Subcutaneous adipose tissue (tissue), 4 donors: ENCODE data around the gene VPS50. TPM values are rescaled to one million over a fixed set of nuclear protein-coding genes. Genes with fewer than 3 reads are reported as not detected.

Experiments used
- total RNA-seq, 4 donors: library from RNA; depleted of rRNA; stranded (reverse); fragments of >200 nt; gene quantifications; one replicate each; pipeline ENCODE4 v1.1.0, GENCODE V29; 2016
- TF ChIP-seq, protein P1 (sequence below): fragments of 450-650 bp; IDR thresholded peaks from one replicate; pipeline ENCODE4 v1.5.1; 2016; ENCODE audit warnings: low read depth, mild to moderate bottlenecking, control low read depth, antibody characterized with exemption, moderate library complexity

Gene VPS50
- total RNA-seq, 4 donors from 2014 or later, result 33.3 to 50.1 (median 34.6) TPM

DNA sequence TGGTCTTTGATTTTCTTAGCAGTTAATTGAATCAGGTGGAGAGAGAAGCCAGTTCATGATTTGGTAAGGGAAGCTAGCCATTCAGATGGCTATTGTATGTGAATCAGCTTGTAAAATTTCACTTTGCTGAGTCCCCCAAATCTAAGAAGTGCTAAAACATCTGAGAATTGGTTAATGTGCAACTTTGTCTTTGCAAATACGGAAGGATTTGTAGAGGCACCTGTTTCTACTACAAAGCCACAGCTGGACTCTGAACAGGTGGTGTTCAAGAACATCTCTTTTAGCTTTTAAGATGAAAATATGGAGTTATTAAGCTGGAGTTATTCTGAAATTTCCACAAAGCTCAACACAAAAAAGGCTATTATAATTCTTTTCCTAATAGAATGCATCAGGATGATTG lies 132.6 kb downstream of the VPS50 start:
- TF ChIP-seq, protein P1, sequence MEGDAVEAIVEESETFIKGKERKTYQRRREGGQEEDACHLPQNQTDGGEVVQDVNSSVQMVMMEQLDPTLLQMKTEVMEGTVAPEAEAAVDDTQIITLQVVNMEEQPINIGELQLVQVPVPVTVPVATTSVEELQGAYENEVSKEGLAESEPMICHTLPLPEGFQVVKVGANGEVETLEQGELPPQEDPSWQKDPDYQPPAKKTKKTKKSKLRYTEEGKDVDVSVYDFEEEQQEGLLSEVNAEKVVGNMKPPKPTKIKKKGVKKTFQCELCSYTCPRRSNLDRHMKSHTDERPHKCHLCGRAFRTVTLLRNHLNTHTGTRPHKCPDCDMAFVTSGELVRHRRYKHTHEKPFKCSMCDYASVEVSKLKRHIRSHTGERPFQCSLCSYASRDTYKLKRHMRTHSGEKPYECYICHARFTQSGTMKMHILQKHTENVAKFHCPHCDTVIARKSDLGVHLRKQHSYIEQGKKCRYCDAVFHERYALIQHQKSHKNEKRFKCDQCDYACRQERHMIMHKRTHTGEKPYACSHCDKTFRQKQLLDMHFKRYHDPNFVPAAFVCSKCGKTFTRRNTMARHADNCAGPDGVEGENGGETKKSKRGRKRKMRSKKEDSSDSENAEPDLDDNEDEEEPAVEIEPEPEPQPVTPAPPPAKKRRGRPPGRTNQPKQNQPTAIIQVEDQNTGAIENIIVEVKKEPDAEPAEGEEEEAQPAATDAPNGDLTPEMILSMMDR, result no peak

GRCh38 chr7:93365341-93365740 lies 133.2 kb downstream of the VPS50 start:
- TF ChIP-seq, protein P1, result no peak

DNA sequence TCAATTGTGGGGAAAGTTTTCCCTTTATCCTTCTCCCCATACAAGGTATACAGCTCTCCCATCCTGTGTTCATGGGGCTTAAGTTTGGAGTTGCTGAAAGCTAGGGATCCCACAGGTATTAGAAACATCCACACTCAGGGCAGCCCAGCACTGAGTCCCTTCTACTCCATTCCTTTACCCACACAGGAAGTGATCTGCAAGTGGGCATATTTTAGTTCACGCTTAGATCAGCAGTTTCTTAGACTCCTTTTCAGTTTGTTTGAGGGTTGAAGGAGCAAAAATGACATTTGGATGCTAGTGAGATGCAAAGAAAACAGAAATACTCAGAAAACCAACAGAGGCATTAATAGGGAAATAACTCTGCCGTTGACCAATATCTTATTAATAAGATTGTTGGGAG lies 134.7 kb downstream of the VPS50 start:
- TF ChIP-seq, protein P1, result no peak

DNA sequence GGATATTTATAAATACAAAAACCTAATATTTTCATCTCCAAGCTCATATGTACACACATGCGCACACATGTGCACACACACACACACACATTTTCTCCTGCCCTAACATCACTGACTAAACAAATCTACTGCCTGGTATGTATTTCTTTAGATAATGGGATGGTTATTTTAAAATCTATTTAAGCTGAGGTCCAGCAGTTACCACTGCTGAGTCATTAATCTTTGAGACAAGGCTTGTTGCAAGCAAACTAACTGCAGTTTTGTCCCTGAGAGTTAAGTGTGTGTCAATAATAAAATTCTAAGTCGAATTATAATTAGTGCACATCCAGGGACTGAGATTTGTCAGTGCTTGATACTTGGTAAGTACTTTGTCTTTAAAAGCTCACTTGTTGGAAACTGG lies 135.1 kb downstream of the VPS50 start:
- TF ChIP-seq, protein P1, result no peak

DNA sequence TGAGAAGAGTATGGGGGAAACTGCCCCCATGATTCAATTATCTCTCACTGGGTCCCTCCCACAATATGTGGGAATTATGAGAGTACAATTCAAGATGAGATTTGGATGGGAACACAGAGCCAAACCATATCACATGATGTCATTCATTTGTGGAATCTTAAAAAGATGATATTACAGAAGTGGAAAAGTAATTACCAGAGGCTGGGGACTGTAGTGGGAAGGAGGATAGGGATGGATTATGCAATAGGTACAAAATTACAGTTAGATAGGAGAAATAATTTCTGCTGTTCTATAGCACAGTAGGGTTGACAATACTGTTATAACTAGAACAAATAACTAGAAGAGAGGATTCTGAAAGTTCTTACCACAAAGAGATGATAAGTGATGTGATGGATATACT lies 141.4 kb downstream of the VPS50 start:
- TF ChIP-seq, protein P1, result no peak

DNA sequence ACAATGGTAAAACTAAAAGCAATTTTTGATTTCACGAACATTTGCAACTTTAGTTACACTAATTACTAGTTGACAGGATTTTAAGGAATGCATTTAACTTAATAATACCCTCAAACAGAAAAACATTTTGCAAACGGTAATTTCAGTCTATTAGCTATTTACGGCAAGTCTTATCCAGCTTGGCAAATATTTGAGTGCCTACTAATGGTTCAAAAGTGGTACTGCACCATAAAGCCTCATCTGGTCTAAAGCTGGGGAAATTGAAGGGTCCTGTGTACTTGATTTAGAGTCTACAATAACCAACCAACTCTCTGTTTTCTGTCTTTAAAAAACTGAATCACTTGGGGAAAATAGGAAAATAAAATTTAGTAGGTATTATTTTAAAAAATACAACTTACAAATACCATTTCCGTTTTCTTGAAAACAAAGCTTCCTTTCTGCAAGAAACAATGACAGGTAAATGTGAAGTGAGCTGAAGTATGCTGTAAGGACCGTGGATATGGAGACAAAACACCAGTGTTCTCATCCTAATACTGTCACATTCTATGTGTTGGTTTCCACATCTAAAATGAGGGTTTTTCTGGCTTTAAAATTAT lies 142.3 kb downstream of the VPS50 start:
- TF ChIP-seq, protein P1, result no peak

GRCh38 chr7:93375603-93376002 lies 143.4 kb downstream of the VPS50 start:
- TF ChIP-seq, protein P1, result no peak
